ENCODE data around the gene PIGT.
A peak's percentile ranks its signal among the peaks of the same experiment; 100 is the strongest.

DNA sequence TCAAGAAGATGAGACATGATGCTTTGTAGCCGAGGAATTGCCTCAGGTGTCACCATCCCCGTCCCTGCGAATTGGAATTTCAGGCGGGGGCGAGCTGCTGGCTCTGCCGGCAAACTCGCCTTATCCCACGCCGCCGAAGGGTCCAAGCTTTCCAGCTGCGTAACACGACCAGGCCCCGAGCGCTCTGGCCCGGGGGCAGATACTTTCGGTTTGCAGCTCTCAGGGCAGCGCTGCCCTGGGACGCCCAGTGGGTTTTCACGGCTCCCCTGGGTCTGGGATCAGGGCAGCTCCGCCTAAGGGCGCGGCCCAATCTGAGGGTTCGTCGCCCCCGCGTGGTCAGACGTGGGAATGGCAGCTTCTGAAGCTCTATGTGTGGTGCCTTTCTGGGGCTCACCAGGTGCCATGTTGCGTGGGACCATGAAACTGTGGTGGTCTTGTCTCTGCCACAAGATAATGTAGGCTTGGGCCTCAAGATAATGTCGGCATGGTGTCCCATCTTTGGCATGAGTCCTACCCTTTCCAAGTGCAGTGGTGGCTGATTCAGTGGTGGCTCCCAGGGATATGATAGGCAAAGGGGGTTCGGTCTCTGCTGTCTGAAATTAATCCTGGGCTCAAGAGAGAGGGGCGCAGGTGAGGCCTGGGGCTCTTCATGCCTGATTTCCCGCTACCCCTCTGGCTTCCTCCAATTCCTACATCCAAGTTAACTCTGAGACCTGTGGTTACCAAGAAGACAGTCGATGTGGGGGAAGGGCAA lies 21.0 kb downstream of the PIGT start:
- TF ChIP-seq RFX5 (IDR thresholded peaks at IDR 0.05), result no peak
- TF ChIP-seq NFE2L2 (conservative IDR thresholded peaks at IDR 0.05; ENCODE audit: low read length), result no peak
- TF ChIP-seq CTCF (IDR thresholded peaks at IDR 0.05), result peak; percentile 92
- TF ChIP-seq ZFP36 (IDR thresholded peaks at IDR 0.05; ENCODE audit: borderline replicate concordance, partially characterized antibody), result no peak
- TF ChIP-seq, protein P1, sequence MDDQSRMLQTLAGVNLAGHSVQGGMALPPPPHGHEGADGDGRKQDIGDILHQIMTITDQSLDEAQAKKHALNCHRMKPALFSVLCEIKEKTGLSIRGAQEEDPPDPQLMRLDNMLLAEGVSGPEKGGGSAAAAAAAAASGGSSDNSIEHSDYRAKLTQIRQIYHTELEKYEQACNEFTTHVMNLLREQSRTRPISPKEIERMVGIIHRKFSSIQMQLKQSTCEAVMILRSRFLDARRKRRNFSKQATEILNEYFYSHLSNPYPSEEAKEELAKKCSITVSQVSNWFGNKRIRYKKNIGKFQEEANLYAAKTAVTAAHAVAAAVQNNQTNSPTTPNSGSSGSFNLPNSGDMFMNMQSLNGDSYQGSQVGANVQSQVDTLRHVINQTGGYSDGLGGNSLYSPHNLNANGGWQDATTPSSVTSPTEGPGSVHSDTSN (IDR thresholded peaks at IDR 0.05), result no peak

Measured in A549 (cell line).